ENCODE measurements around the gene DIRAS1.
A peak's percentile ranks its signal among the peaks of the same experiment; 100 is the strongest.
"Not testable (repeated sequence)": the region's sequence is repeated elsewhere in the genome, so short reads cannot be mapped to it uniquely, and the experiment has no call there.

DIRAS1 gene

GRCh38 chr19:2703691-2704216 lies 17.4 kb downstream of the DIRAS1 start:
- DNase-seq: no peak

GRCh38 chr19:2703077-2703437 lies 18.1 kb downstream of the DIRAS1 start:
- no peak for DNase-seq

GRCh38 chr19:2702170-2703076 lies 18.7 kb downstream of the DIRAS1 start, which contains the start of gene GNG7:
Gene GNG7, minus strand, starts transcription at chr19:2702694. Its CDS starts 182,006 bp downstream, at chr19:2520688.
- DNase-seq: peak; percentile 87

- no peak for DNase-seq
Measured at GRCh38 chr19:2701361-2702169, 19.6 kb downstream of the DIRAS1 start.

- DNase-seq: no peak
Measured at GRCh38 chr19:2700660-2701360, 20.4 kb downstream of the DIRAS1 start.

GRCh38 chr19:2699413-2700140 lies 21.6 kb downstream of the DIRAS1 start:
- DNase-seq: no peak

GRCh38 chr19:2694196-2694595 lies 27.0 kb downstream of the DIRAS1 start:
- DNase-seq: no peak

DNA sequence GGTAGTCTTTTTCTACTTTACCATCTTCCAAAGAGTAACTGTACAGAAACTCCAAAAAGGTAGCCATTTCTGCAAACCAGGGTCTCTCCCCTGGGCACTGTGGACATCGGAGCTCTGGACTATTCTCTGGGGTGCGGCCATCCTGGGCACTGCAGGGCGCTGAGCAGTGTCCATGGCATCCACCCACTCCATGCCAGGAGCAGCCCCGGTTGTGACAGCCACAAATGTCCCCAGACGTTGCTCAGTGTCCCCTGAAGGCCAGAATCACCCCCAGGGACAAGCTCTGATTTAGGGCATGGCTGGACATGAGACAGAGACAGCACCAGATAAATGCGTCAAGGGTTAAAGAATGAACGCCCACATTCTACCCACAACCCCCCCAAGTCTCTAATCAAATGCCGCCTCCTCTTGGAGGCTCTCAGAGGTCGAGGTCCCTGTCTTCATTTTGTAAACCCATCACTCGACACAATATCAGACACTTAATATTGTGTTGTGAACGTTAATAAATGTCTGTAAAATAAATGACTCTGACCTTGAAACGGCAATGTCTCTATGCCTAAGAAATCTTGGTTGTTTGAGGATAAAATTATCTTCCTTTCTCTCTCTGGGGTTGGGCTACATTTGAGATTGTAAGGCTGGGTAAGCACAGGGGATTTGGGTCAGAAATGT lies 27.5 kb downstream of the DIRAS1 start:
- no peak for DNase-seq

GRCh38 chr19:2691951-2692350 lies 29.2 kb downstream of the DIRAS1 start:
- no peak for DNase-seq

DNA sequence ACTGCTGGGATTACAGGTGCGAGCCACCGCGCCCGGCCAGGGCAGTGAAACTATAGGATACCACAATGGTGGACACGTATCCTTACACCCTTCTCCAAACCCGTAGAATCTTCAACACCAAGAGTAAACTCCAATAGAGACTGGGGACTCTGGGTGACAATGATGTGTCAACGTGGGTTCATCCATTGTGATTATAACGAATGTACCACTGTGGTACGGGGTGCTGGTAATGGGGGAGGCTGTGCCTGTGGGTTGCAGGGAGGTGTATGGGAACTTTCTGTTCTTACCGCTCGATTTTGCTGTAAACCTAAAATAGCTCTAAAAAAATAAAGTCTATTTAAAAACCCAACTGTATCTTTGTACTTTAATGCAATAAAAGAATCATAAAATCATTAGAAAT lies 30.3 kb downstream of the DIRAS1 start:
- DNase-seq: no peak

GRCh38 chr19:2686360-2686759 lies 34.8 kb downstream of the DIRAS1 start:
- DNase-seq: no peak

DNA sequence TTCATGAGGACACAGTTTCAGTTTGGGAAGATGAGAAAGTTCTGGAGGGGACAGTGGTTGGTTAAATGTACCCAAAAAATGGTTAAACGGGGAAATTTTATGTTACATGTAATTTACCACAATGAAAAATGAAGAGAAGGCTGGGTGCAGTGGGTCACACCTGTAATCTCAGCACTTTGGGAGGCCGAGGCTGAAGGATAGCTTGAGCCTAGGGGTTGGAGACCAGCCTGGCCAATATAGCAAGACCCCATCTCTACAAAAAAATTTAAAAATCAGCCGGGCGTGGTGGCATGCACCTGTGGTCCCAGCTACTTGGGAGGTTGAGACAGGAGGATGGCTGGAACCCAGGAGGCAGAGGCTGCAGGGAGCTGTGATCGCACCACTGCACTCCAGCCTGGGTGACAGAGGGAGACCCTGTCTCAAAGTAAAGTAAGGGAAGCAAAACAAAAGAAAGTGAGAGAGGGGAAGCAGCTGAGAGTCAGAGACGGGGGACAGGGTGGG lies 35.9 kb downstream of the DIRAS1 start:
- no peak for DNase-seq

GRCh38 chr19:2683430-2684003 lies 37.7 kb downstream of the DIRAS1 start:
- no peak for DNase-seq

DNA sequence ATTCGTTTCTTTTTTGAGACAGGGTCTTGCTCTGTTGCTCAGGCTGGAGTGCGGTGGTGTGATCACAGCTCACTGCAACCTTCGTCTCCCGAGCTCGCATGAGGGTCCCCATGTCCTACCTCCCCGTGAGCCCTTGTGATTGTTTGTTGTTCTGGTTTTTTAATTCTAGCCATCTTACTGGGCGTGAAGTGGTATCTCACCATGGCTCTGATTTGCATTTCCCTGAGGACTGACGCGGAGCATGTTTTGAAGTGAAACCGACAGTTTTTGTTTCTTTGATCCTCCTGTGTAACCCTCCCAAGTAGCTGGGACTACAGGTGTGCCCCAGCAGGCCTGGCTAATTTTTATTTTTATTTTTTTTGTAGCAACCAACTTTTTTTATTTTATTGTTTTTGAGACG lies 40.4 kb downstream of the DIRAS1 start:
- DNase-seq: no peak

DNA sequence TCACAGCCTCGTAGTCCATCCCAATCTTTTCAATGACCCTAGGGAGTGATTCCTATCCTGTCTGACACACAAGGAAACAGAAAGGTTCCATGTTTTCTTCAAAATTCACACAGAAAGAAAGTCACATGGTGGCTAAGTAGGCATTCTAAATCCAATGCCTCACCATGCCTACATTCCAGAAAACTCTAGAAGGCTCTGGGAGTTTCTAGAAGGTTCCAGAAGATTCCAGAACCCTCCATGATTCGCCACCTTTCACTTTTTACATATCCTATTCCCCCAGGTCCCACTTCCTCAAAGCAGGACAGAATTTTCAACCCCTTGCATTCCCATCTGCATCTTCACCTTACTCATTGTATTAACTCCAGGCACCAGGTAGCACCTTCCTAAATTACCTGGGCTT lies 41.7 kb downstream of the DIRAS1 start:
- DNase-seq: no peak

DNA sequence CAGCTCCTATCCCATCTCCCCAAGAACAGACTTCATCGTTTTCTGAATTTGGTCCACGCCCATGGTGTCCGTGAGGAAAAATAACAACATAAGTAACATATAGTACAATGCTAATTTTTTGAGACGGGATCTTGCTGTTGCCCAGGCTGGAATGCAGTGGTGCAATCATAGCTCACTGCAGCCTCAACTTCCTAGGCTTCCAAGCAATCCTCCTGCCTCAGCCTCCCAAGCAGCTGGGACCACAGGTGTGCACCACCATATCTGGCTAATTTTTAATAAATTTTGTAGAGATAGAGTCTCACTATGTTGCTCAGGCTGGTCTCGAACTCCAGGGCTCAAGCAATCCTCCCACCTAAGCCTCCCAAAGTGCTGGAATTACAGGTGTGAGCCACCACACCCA lies 42.2 kb downstream of the DIRAS1 start:
- not testable (repeated sequence) for DNase-seq

DNA sequence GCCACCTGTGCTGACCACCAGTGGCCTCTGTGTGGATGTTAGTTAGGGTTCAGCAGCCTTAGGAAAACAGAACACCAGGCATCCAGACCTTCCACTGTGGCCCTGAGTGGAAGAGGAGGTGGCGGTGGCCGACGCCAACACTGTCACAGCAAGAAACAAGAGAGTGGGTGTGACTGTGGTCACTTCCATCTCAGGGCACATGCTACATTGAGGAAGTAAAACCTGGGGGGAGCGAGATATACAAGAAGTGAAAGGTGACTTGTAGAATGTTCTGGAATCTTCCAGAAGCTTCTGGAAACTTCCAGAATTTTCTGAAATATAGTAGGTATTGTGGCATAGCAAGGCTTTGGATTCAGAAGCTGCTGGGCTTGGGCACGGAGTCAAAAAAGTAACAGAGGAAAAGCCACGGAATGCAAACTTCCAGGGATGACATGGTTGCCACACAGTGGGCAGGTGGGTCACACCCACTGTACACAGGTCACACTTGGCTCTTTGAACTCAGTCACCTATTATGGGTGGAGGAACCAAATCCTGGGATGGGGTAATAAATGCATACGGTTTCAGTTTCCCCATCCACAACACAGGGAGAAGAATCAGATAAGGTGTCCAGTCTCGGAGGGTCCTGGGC lies 43.0 kb downstream of the DIRAS1 start:
- DNase-seq: peak; percentile 98

- DNase-seq: no peak
Measured at GRCh38 chr19:2676823-2677222, 44.3 kb downstream of the DIRAS1 start.

DNA sequence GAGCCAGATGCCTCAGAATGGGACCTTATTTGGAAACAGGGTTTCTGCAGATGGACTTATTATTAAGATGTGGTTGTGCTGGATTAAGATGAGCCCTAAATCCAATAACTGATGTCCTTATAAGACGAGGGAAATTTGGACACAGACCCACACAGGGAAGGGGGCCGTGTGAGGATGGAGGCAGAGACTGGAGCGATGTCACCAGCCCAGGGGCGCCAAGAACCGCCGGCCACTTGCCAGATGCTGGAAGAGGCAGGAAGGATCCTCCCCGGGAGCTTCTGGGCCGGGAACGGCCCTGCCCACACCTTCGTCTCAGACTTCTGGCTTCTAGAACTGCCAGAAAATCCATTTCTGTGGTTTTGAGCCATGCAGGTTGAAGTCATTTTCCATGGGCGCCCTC lies 45.3 kb downstream of the DIRAS1 start:
- DNase-seq: no peak

DNA sequence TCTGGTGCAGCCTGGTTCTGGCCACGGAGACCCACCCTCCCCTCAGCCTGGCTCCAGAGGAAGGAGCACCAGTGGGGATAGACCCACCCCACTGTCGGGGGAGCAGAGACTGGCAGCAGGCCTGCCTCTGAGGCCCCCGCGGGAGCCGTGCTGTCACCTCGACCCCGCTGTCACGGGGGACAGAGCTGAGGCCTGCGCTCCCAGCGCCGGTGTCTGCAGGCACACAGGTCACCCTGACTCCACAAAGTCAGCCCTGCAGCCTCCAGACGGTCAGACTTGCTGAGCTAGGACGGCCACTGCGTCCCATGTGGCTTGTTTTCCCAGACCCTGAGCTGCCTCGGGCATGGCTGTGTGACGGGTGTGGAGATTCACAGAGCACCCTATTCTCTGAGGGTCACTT lies 51.0 kb downstream of the DIRAS1 start:
- DNase-seq: no peak

All from MV-4-11 (cell line).